ENCODE data around the gene SDK1. TPM values are rescaled to one million over a fixed set of nuclear protein-coding genes. Genes with fewer than 3 reads are reported as not detected.

SDK1 gene
- total and polyA plus RNA-seq, 10 of the 15 experiments (the other 5 are each of a cell fraction or from before 2014, with no cell fraction given): 0.14 to 0.33 TPM; not detected in 8

DNA sequence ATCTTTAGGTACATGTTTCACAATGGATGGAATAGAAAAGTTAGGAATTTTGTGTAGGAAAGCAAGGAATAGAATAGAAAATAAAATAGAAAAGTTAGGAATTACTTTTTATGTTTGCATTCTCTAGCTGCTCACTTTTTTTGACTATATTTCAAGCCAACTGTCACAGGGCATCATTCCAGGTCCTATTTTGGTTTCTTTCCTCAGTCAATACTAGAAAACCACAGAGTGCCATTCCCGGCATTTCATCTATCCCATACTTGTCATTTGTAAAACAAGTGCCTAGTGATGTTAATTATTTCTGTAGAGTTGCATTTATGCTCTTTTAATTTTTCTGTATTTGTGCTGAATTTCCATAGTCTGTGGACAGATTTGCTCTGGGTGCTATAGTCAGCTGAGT is 66.2 kb downstream of the SDK1 start:
- SMC1A ChIA-PET (ENCODE audit: uncharacterized antibody, unreplicated experiment): no interaction called here
- Histone ChIP-seq H3K4me1 (ENCODE audit: control insufficient read depth, insufficient read depth, low read length) (no peaks in the 10 kb centered on the region), H3K9me3 (replicated peaks; ENCODE audit: control insufficient read depth, insufficient read depth, low read length) (no peaks in the 10 kb centered on the region), H3K4me2 (ENCODE audit: control insufficient read depth, insufficient read depth) (no peak overlapping the region), H3K9ac (ENCODE audit: control insufficient read depth, insufficient read depth, low read length) (no peak overlapping the region), H4K20me1 (ENCODE audit: control insufficient read depth, insufficient read depth) (no peaks in the 10 kb centered on the region), H3K79me2 (ENCODE audit: control insufficient read depth, insufficient read depth, low read length) (no peaks in the 10 kb centered on the region), H3K27me3 (replicated peaks in 1 of 2; ENCODE audit: control insufficient read depth in 2 of 2, insufficient read depth in 2 of 2, low read length in 1 of 2) (no peaks in the 10 kb centered on the region), H3K4me3 (no peak overlapping the region), H3K36me3 (ENCODE audit: control insufficient read depth in 2 of 2, insufficient read depth in 2 of 2, low read length in 1 of 2) (no peaks in the 10 kb centered on the region), H3K27ac (ENCODE audit: control insufficient read depth, insufficient read depth) (no peak overlapping the region), H2AFZ (ENCODE audit: control insufficient read depth, low read depth, low read length) (no peak overlapping the region)
- TF ChIP-seq DPF2 (IDR thresholded peaks at IDR 0.05): no peak
- TF ChIP-seq, protein P1, sequence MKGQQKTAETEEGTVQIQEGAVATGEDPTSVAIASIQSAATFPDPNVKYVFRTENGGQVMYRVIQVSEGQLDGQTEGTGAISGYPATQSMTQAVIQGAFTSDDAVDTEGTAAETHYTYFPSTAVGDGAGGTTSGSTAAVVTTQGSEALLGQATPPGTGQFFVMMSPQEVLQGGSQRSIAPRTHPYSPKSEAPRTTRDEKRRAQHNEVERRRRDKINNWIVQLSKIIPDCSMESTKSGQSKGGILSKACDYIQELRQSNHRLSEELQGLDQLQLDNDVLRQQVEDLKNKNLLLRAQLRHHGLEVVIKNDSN (IDR thresholded peaks at IDR 0.05; ENCODE audit: borderline replicate concordance, extremely low read length, insufficient read depth, low read depth, low read length): no peak
- no peak for TF ChIP-seq IKZF2 (IDR thresholded peaks at IDR 0.05)
- TF ChIP-seq, protein P2, sequence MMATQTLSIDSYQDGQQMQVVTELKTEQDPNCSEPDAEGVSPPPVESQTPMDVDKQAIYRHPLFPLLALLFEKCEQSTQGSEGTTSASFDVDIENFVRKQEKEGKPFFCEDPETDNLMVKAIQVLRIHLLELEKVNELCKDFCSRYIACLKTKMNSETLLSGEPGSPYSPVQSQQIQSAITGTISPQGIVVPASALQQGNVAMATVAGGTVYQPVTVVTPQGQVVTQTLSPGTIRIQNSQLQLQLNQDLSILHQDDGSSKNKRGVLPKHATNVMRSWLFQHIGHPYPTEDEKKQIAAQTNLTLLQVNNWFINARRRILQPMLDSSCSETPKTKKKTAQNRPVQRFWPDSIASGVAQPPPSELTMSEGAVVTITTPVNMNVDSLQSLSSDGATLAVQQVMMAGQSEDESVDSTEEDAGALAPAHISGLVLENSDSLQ (IDR thresholded peaks at IDR 0.05): no peak
- TF ChIP-seq CBX5 (IDR thresholded peaks at IDR 0.05; ENCODE audit: low read depth): no peak
- no peak for TF ChIP-seq SMAD1 (IDR thresholded peaks at IDR 0.05; ENCODE audit: low read depth, partially characterized antibody)
- no peak for TF ChIP-seq SPI1 (IDR thresholded peaks at IDR 0.05; ENCODE audit: borderline replicate concordance, insufficient read depth, low read depth, low read length)
- TF ChIP-seq RAD51 (IDR thresholded peaks at IDR 0.05): no peak
- TF ChIP-seq POU2F2 (IDR thresholded peaks at IDR 0.05; ENCODE audit: borderline replicate concordance, low read depth, low read length): no peak
- no peak for TF ChIP-seq ETV6 (conservative IDR thresholded peaks at IDR 0.05 in 1 of 2, IDR thresholded peaks at IDR 0.05 in 1 of 2; ENCODE audit: borderline replicate concordance in 1 of 2, low read depth in 1 of 2)
- no peak for TF ChIP-seq MTA3 (IDR thresholded peaks at IDR 0.05; ENCODE audit: borderline replicate concordance, low read length)
- no peak for TF ChIP-seq BHLHE40 (IDR thresholded peaks at IDR 0.05; ENCODE audit: borderline replicate concordance in 1 of 2, low read depth in 2 of 2, low read length in 1 of 2)
- in situ Hi-C loops (cut with MboI) (no loop called here), intact Hi-C loops (cut with micrococcal nuclease; ENCODE audit: unreplicated experiment) (no loop called here)
- no TSS peak for BruUV-seq (replicated peaks)
- DNase-seq (ENCODE audit: low read depth, low spot score) (no peak), FAIRE-seq (no peak), ATAC-seq (no peak)
- CTCF ChIA-PET: no interaction called here
- 0% methylated on average over 1 of the region's 1 CpG for WGBS (ENCODE audit: insufficient coverage, insufficient replicate concordance, low lambda C conversion rate, missing lambda C conversion rate)
- RAD21 ChIA-PET (ENCODE audit: unreplicated experiment): no interaction called here
- POLR2A ChIA-PET: no interaction called here

Data from GM12878 (cell line).